Stimulated activated CD8-positive, alpha-beta memory T cell treated with anti-CD3 and anti-CD28 coated beads, Interleukin-4, amount 100 ng/mL, for 48 hours (primary cell): Measurements from ENCODE around the gene TTC14.

Experiments
- DNase-seq: peaks from one replicate; pipeline ENCODE4 v3.0.0-alpha.2; 2020

TTC14 gene

DNA sequence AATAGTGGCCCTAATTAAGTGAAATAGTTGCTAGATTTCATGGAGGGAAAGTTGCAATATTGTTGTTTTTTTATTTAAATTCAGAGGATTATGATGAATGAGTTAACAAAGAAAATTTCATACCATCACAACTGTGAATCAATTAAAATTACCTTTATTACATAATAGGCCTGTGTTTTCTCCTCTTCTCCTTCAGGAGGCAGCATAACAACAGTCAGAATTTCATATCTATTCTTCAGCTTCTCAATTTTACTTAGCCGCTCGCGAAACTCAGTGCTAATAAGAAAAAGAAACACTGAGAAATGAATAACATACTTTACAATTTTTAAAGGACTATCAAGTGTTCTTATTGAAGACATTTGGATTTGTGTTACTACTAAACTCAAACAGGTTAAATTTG is 29.4 kb downstream of the TTC14 start:
- no peak for DNase-seq

- DNase-seq: no peak
These were observed 31.8 kb downstream of the TTC14 start for GRCh38 chr3:180633722-180634121.

DNA sequence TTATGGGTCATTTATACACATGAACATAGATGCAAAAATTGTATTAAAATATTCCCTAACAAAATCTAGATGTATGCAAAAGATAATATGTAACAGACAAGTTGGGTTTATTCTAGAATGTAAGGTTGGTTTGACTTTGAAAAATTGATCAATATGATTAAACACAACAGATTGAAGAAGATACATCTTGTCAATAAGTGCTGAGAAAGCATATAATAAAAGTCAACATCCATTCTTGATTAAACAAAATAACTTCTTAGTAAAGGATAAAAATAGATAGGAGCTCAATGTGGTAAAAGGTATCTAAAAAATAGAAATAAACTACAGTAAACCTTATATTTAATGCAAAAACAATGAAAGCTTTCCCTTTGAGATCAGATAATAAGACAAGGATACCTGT is 39.0 kb downstream of the TTC14 start:
- no peak for DNase-seq

DNA sequence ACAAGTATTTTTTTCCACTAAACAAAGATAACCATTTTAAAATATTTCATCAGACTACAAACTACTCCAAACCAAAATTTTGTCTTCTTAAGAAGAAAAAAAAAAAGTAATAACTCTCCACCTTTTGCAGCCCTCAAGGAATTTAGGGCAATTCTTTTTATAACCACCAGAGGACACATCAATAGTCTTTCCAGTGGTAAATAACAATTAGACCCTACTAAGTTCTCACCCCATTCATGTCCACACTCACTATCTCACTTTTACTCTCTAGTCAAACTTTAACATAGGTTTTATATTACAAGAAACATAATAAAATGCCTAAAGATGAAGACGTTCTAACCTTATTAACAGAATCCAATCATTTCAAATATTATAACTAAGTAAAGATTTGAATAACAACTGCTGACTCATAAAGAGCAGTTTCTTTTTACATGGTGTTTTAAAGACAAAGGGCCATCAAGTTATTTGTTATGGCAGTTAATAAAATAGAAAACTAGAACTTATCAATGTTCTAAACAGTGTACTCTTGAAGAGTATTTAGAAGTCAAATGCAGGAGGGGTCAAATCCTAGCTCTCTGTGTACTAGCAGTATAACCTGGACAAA is 44.3 kb downstream of the TTC14 start:
- DNase-seq: no peak

GRCh38 chr3:180656406-180656805 is 54.4 kb downstream of the TTC14 start:
- no peak for DNase-seq

- no peak for DNase-seq
These were observed 55.1 kb downstream of the TTC14 start for GRCh38 chr3:180657094-180657493.
